ENCODE measurements around the gene NFX1. TPM values are rescaled to one million over a fixed set of nuclear protein-coding genes. Genes with fewer than 3 reads are reported as not detected.

NFX1 gene
- 17.0 and 19.4 TPM in 2 replicates for polyA plus RNA-seq (2014; cell fraction: cytosol; rRNA removed)
- polyA plus RNA-seq (2014; cell fraction: nucleus; rRNA removed): 16.0 and 25.3 TPM in 2 replicates

DNA sequence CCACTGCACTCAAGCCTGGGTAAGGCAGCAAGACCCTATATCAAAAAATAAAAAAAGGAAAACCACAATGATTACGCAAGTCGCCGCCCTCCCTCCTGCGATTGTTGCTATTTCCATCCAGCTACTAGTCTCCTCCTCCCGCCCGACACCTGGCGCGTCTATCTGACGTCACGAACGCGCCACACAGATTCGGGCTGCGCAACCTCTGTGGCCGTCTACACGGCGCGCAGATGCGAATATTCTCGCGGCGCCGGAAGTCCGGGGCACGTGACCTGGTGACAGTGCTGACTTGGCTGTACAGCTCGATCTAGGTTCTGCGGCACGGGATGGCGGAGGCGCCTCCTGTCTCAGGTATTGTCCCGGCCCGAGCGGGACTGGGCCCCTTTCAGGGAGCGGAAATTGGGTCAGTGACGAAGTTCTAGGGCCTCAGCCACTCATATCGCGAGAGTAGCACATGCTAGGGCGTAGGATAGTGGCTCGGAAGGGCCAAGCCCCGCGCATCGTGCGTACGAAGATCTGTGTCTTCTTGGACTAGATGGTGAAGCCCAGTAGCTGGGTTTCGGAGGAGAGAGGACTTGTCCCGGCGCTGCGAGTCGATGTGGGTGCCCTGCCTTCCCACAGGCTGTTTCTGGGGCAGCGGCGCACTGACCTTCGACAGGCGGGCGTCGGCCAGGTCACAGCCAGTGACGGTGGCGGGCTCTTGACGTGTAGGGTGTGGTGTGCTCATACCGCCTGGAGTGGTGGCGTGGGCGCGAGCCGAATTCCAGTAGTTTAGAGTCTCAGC lies at the start of gene NFX1:
NFX1 (plus strand) TSS at position 270 of the 784 bp plus-strand sequence; CDS start at position 327, 57 bp downstream.
- peak; percentile 97 for DNase-seq (ENCODE audit: low spot score)

DNA sequence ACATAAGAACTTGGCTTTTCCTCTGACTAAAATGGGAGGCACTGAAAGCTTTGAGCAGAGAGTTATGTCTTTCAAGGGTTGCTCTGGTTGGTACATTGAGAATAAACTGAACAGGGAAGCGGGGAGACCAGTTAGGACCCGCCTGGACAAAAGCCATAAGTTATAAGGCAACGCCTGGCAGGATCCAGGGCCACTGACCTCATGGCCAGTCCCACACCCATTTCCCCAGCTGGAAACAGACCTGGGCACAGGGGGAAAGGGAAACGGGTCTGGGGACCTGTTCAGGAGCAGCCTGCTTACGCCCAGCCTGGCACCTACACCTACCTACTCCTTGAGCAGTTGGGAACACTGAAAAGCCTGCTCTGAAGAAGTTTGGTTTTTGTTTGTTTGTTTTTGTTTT lies 49.0 kb upstream of the NFX1 start:
- DNase-seq (ENCODE audit: low spot score): no peak

GRCh38 chr9:33242609-33243134 lies 47.6 kb upstream of the NFX1 start:
- DNase-seq (ENCODE audit: low spot score): no peak

- no peak for DNase-seq (ENCODE audit: low spot score)
Observed at GRCh38 chr9:33244137-33244784, 46.1 kb upstream of the NFX1 start.

DNA sequence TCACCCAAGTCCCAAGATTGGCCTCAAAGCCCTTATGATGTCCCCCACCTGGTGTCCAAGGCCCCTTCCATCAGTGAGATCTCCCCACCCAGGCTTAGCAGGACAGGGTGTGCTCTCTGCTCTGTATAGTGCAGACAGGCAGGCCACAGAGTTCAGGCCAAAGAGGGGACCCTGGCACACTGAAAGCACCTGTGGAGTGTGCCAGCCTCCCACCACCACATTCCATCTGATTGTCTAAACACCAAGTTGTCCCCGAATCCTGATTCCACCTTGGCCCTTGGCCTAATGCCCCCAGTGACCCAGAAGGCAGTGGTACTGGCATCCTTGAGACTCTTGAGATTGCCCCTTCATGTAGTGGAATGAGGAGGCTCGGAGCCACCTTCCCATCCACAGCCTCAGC lies 45.0 kb upstream of the NFX1 start:
- no peak for DNase-seq (ENCODE audit: low spot score)

DNA sequence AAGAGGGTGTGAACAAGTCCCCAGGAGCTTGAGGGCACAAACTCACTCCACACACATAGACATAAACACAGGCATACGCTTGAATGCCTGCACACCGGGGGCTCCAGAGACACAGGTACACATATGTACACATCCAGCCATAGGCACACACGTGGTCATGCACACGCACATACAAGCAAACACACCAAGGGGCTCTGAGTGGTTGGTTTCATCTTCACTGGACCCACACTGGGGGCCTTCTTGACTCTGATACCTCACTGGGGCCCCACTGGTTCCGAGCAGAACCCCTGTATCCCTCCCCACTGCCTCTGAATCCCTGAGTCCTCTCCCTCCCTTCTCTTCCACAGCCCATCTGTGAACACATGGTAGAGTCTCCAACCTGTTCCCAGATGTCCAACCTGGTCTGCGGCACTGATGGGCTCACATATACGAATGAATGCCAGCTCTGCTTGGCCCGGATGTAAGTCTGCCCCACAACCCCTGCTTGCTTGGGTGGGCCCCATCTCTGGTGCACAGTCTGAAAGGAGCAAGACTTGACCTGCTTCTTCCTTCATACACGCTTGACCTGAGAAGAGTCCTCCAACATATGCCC lies 44.0 kb upstream of the NFX1 start:
- DNase-seq (ENCODE audit: low spot score): no peak

DNA sequence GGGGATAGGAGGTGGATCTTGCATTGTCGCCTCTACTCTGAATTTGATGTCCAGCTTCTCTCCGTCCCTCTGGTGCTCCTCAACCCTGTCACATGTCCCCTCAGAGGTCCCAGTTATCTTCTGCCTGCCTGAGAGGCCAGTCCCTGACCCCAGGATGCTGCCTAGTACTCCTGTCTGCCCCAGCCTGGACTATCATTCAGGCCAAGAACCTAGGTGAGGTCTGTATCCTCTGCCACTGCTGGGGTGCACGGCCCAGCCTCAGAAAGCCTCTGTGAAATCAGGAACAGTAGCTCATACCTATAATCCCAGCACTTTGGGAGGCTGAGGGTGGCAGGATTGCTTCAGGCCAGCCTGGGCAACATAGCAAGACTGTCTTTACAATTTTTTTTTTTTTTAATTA lies 41.7 kb upstream of the NFX1 start:
- DNase-seq (ENCODE audit: low spot score): no peak

- no peak for DNase-seq (ENCODE audit: low spot score)
Observed at GRCh38 chr9:33249087-33249658, 41.1 kb upstream of the NFX1 start.

DNA sequence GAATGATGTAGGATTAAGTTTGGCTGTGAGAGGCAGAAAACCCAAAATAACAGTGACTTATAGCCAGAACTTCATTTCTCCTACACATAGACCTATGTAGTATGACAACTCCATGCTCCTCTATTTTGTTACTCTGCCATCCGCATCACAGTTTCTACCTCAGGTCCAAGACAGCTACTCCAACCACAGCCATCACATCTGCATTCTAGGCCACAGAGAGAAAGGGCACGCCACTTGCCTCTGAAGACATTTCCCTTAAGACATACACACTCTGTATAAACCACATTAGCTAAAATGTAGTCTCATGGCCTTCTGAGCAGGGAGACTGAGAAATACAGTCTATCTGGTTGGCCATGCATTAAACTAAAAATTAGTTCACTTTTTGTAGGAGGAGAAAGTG lies 40.3 kb upstream of the NFX1 start:
- DNase-seq (ENCODE audit: low spot score): no peak

- no peak for DNase-seq (ENCODE audit: low spot score)
Observed at GRCh38 chr9:33250458-33250995, 39.8 kb upstream of the NFX1 start.

DNA sequence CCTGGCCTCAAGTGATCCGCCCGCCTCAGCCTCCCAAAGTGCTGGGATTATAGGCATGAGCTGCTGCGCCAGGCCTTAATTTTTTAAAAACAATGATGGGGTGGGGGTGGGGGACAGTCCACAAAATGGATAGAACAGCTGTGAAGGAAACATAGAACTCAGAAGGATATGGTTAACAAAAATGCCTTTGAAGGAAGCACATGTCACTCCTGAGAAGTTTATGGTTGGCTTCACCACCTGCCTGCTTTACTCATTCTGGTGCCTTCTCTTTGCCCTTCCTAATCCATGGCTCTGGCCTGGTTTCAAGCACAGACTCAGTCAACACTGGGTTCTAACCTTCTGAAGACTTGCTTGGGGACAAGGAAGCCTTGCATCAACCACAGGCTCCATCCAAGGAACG lies 36.1 kb upstream of the NFX1 start:
- DNase-seq (ENCODE audit: low spot score): no peak

DNA sequence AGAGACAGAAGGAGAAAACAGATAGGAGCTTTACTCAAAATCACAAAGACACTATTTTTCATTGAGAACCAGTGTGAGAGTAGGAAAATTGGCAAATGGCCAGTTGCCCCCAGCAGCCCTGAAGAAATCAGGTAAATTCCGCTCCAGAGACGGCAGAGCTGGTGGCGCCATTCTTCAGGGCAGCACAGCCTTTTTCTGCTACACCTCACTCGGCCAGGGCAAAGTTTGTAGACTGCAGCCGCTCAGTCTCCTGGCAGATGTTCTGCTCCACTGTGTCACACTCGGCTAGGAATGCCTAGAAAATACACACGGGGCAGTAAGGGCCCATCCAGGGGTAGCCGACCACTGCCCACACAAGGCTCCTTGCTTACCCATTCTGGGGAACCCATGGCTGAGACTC lies 35.3 kb upstream of the NFX1 start:
- no peak for DNase-seq (ENCODE audit: low spot score)

GRCh38 chr9:33255471-33255870 lies 34.8 kb upstream of the NFX1 start:
- no peak for DNase-seq (ENCODE audit: low spot score)

GRCh38 chr9:33256236-33256635 lies 34.1 kb upstream of the NFX1 start:
- DNase-seq (ENCODE audit: low spot score): no peak

DNA sequence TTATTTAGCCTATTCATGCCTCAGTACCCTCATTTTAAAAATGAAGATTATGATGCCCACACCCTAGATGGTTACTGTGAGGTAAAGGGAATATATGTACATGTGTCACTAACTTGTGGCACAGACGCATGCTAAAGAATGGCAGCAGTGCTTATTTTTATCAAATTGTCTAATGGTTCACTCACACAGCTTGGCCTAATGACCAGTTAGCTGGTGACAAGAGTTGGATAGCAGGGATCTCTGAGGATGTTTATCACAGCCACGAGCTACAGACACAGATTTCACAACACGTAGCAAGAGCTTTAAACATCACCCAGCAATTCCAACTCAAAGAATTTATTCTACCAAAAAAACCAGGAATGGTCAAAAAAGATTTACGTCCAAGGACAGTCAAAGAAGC lies 33.0 kb upstream of the NFX1 start:
- no peak for DNase-seq (ENCODE audit: low spot score)

DNA sequence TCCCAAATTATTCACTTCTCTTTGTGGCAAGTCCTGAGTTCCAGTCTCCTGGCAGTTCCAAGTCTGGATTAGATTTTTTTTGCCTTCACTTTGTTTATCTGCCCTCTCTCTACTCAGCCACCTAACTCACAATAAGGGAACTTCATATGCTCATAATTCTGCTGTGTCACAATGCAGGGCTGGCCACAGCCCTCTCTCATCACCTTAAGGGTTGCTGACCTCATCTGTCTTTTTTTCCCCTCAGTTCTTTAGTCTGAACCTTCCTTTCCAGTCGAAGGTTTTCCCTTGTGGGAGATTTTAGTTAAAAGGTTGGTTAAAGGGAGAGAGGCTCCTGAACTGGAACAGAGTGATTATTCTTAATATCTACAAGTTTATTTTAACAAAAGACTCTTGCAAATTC lies 29.9 kb upstream of the NFX1 start:
- DNase-seq (ENCODE audit: low spot score): no peak

DNA sequence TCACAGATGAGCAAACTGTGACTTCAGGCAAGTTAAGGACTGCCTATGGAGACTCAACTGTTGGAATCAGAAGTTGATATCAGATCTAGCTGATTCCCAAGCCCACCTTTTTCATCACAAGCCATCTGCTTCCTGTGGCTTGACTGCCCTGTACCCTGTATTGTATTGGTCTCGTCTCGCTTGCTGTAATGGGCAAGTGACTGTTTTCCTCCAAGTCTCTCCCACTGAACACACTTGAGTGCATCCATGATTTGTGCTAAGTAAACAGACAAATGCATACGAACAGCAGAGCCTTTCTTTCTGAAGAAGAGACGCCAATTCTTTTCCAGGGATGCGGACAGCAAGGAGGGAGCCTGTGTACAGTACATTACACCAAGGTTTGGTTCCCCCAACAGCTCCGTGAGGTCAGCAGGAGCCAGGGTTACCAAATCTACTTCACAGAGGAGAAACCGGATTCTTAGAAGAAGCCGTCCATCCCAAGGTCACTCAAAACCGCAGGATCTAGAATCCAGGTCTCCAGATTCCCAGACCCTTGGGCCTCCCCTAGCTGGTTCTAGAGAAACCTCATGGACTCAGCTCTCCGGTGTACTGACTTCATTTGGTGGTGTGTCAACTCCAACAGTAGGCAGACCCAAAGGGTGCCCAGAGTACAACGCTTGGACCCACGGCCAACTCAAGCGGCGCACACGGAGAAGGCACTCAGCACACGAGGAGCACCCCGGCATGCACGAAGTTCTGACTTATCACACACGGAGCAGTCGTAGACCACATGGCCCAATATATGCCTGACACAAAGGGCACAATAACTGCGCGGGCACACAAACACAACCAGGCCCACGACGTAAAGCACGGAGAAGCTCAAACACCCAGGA lies 26.9 kb upstream of the NFX1 start:
- DNase-seq (ENCODE audit: low spot score): peak; percentile 34

- peak; percentile 39 for DNase-seq (ENCODE audit: low spot score)
Observed at GRCh38 chr9:33264003-33264472, 26.3 kb upstream of the NFX1 start.

GRCh38 chr9:33264473-33265177 lies 25.7 kb upstream of the NFX1 start, which contains the start of the genes BAG1 and CHMP5:
Gene BAG1, minus strand, starts transcription at chr9:33264708.
Gene CHMP5, plus strand, starts transcription at chr9:33265049. Its CDS starts 30 bp downstream, at chr9:33265079.
- DNase-seq (ENCODE audit: low spot score): peak; percentile 99

All from SK-N-DZ (cell line).